GM12872 (cell line): ENCODE measurements around the gene ATP4B.

Experiments
- CTCF ChIP-seq: IDR thresholded peaks from 3 replicates; pipeline ENCODE4 v1.5.1; 2011; ENCODE audit warnings: low read depth, mild to moderate bottlenecking, low read length, moderate library complexity; ENCODE audit not compliant: insufficient read depth

ATP4B gene

GRCh38 chr13:113632706-113633484, 25.1 kb downstream of the ATP4B start:
- no peak for TF ChIP-seq CTCF

- TF ChIP-seq CTCF = no peak
Measured at GRCh38 chr13:113631341-113632095, 26.5 kb downstream of the ATP4B start.

- TF ChIP-seq CTCF = no peak
Measured at GRCh38 chr13:113630804-113631203, 27.2 kb downstream of the ATP4B start.

DNA sequence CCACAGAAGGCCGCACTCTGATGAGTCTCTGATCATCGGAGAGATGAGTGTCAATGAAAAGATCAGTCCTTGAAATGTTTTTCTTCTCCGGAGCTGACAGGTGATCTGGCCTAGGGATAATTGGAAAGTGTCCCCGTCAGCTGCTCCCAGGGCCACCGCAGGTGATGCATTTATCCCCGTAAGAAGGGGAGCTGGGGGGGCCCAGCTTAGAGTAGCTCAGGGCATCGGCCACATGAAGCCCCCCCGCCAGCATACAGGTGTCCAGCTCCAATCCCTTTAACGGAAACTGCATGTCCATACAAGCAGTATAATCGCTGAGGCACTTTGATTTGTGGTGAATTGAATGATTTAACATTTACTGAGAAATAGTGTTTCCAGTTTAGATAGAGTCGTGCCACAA, 27.7 kb downstream of the ATP4B start:
- no peak for TF ChIP-seq CTCF

GRCh38 chr13:113629866-113630265, 28.1 kb downstream of the ATP4B start:
- TF ChIP-seq CTCF = no peak

DNA sequence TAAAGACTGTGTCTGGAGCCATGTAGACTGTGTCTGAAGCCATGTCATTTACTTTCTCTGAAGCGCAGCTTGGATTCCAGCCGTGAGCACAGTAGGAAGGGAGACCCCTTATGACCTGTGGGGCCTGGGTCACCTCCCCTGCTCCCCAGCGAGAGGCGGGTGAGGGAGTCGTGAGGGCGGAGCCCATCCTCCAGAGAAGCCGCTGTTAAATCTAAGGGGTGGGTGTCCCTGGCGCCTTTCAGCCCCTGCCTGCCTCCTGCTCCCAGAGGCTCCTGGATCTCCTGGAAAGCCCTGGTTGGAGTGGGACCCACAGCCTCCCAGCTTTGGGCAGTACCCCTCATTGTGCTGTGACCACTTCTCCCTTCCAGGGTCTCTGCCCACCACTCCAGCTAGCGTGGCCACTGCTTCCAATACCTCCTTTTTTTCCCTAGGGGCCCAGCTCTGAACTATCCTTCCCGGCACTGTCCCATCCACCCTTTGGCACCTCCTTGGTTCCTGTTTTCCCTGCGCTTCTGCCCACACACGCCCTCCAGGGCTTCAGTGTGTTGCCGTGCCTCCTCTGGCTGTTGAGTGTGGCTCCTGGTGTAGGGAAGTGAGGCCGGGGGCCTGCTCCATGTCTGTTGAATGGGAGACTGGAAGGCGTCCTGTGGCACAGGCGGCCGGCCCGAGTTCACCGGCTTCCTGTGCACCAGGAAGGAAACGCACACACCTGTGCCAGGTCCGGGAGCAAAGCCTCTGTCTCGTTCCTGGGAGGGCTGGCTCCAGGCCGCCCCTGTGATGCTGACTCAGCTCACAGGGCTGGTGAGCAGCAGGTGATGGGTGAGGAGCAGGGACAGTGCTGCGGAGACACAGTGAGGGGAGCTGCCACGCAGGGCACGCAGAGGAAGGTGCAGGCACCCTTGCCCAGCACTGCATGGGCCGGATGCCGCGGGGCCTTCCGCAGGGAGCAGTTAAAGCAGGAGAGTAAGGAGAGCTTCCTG, 29.4 kb downstream of the ATP4B start:
- TF ChIP-seq CTCF = no peak

DNA sequence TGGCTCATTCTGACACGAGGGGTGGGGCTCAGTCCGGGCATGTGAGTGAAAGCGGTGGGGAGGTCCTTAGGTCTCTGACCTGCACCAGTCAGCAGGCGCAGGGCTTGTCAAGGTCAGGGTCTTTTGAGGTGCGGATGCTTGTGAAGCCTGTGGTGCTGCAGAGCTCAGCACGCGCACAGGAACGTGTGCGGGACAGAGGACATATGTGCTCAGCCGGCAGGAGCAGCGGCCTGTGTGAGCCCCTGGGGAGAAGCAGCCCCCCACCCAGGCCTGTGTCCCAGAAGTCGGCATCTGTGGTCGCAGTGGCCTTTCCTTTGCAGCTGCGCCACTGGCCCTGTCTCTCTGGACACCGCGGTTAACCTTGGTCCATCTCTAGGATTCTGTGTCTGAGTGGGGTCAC, 30.9 kb downstream of the ATP4B start:
- TF ChIP-seq CTCF = no peak
